Choroid plexus epithelial cell (primary cell): Measurements from ENCODE around the gene ARHGEF2.

ENCODE experiments used
- DNase-seq: peaks from one replicate; pipeline ENCODE4 v3.0.0-alpha.2; 2010; ENCODE audit warnings: low read depth
- H3K4me3 ChIP-seq: 2 replicates; pipeline ENCODE4 v1.5.1; 2011; ENCODE audit warnings: low read depth, mild to moderate bottlenecking, control low read depth, low read length, moderate library complexity
- CTCF ChIP-seq: conservative IDR thresholded peaks from 2 replicates; pipeline ENCODE4 v1.5.1; 2011; ENCODE audit warnings: low read depth, mild to moderate bottlenecking, control low read depth, inconsistent platforms, low read length, moderate library complexity

The ARHGEF2 gene

GRCh38 chr1:156002188-156002911 lies 24.0 kb upstream of the ARHGEF2 start:
- H3K4me3 ChIP-seq = no peak overlapping the region
- no peak for DNase-seq
- TF ChIP-seq CTCF = no peak

GRCh38 chr1:156001662-156002171 lies 23.4 kb upstream of the ARHGEF2 start:
- peak; percentile 40 for DNase-seq
- TF ChIP-seq CTCF = peak; percentile 38
- no peak overlapping the region for H3K4me3 ChIP-seq

GRCh38 chr1:156001021-156001661 lies 22.8 kb upstream of the ARHGEF2 start:
- no peak for TF ChIP-seq CTCF
- DNase-seq = no peak
- no peak overlapping the region for H3K4me3 ChIP-seq

- TF ChIP-seq CTCF = no peak
- DNase-seq = no peak
- H3K4me3 ChIP-seq = no peak overlapping the region
Measured at GRCh38 chr1:155999964-156000363, 21.6 kb upstream of the ARHGEF2 start.

GRCh38 chr1:155996166-155996565 lies 17.8 kb upstream of the ARHGEF2 start:
- H3K4me3 ChIP-seq = no peak overlapping the region
- no peak for DNase-seq
- no peak for TF ChIP-seq CTCF

- DNase-seq = no peak
- H3K4me3 ChIP-seq = no peak overlapping the region
- no peak for TF ChIP-seq CTCF
Measured at GRCh38 chr1:155993595-155993994, 15.2 kb upstream of the ARHGEF2 start.
